ENCODE results near the gene EPHA3.

- TF ChIP-seq CTCF (IDR thresholded peaks at IDR 0.05) (no peak), MAX (IDR thresholded peaks at IDR 0.05) (no peak), E2F6 (IDR thresholded peaks at IDR 0.05; ENCODE audit: borderline replicate concordance, low read depth) (no peak), BCL3 (IDR thresholded peaks at IDR 0.05) (no peak), USF2 (IDR thresholded peaks at IDR 0.05) (no peak), EP300 (IDR thresholded peaks at IDR 0.05) (no peak)
These were observed 339.2 kb downstream of the EPHA3 start for GRCh38 chr3:89446593-89446992.

Data from A549 (cell line).